Epithelial cell of esophagus (primary cell): ENCODE results near the gene PDHB.

ENCODE experiments used
- DNase-seq: peaks from one replicate; pipeline ENCODE4 v3.0.0; 2010; ENCODE audit warnings: low read depth
- H3K4me3 ChIP-seq: 2 replicates; pipeline ENCODE4 v1.5.1; 2011; ENCODE audit warnings: mild to moderate bottlenecking, low read length, control low read depth
- CTCF ChIP-seq: IDR thresholded peaks from 2 replicates; pipeline ENCODE4 v1.5.1; 2011; ENCODE audit warnings: low read depth, mild to moderate bottlenecking, low read length, control low read depth, inconsistent platforms; ENCODE audit not compliant: insufficient read depth; ENCODE audit errors: missing control alignments

Gene PDHB

GRCh38 chr3:58473275-58473674 lies 39.6 kb upstream of the PDHB start:
- TF ChIP-seq CTCF = no peak
- no peak overlapping the region for H3K4me3 ChIP-seq

GRCh38 chr3:58471025-58471887 lies 37.6 kb upstream of the PDHB start:
- H3K4me3 ChIP-seq = no peak overlapping the region
- TF ChIP-seq CTCF = no peak
- DNase-seq = peak; percentile 96

More at GRCh38 chr3:58473275-58473674, 39.6 kb upstream of the PDHB start:
- DNase-seq = no peak

- TF ChIP-seq CTCF = no peak
- H3K4me3 ChIP-seq = no peak overlapping the region
- DNase-seq = no peak
These were observed 36.9 kb upstream of the PDHB start for GRCh38 chr3:58470363-58471024.

- no peak for TF ChIP-seq CTCF
- no peak for DNase-seq
- no peak overlapping the region for H3K4me3 ChIP-seq
These were observed 35.5 kb upstream of the PDHB start for GRCh38 chr3:58469096-58469495.

GRCh38 chr3:58466899-58467563 lies 33.4 kb upstream of the PDHB start:
- no peak for DNase-seq
- TF ChIP-seq CTCF = no peak
- no peak overlapping the region for H3K4me3 ChIP-seq

GRCh38 chr3:58464866-58465265 lies 31.2 kb upstream of the PDHB start:
- H3K4me3 ChIP-seq = no peak overlapping the region
- TF ChIP-seq CTCF = no peak
- no peak for DNase-seq
